SK-N-MC (cell line): ENCODE data around the gene MED29.

Experiments
- EZH2 ChIP-seq: fragments of 200-600 bp; sonication (generic); IDR thresholded peaks from one replicate; pipeline ENCODE4 v1.6.1; 2017; ENCODE audit warnings: antibody characterized with exemption
- POLR2AphosphoS5 ChIP-seq: IDR thresholded peaks from 2 replicates; pipeline ENCODE4 v1.6.1; 2012; ENCODE audit warnings: mild to moderate bottlenecking, low read depth, low read length, borderline replicate concordance

DNA sequence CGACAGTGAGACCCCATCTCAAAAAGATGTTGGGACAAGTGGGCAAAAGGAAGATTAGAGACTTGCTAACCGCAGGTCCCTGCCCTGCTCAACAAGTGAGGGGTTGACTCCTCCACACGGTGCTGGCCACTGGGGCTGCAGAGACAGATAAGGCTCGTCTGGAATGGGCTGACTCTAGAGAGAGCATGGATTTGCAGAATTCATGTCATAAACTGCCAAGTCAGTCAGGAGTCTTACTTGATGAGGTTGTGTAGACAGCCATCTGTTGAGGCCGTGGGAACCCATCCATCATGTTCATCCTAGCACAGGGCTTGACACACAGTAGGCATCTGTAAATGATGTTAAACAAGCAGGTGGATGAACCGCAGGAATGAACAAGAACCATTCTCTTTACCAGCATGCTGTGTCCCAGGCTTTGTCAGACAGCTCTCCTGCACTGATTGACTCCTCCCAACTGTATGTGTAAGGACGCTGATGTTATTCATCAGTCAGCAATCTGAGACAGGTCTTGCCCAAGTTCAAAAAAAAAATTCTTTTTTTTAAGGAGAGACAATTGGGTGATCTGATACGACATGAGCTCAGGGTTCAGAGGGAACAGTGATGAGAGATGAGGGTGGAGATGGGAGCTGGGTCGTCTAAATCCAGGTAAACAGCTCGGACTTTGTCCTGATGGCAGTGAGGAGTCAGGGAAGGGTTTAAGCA lies 9.1 kb upstream of the MED29 start:
- TF ChIP-seq EZH2, result no peak
- no peak for TF ChIP-seq POLR2AphosphoS5
